DND-41 (cell line): ENCODE results near the gene NLRX1.
"Not testable (repeated sequence)": the region's sequence is repeated elsewhere in the genome, so short reads cannot be mapped to it uniquely, and the experiment has no call there.

Source experiments
- ATAC-seq: fragments of 200-7000 bp; cut with Tn5 transposase; 3 replicates; pipeline ENCODE4 v1.9.1; 2021; ENCODE audit warnings: low read depth; ENCODE audit not compliant: insufficient read depth
- DNase-seq: peaks from one replicate; pipeline ENCODE4 v3.0.0-alpha.2; 2020
- H2AFZ ChIP-seq: 2 replicates; pipeline ENCODE4 v1.6.0; 2012; ENCODE audit warnings: low read depth, low read length
- H3K27ac ChIP-seq: 2 replicates; pipeline ENCODE4 v1.5.1; 2012; ENCODE audit warnings: low read length, inconsistent platforms
- H3K27me3 ChIP-seq: fragments of 200-600 bp; sonication (generic); 2 replicates; pipeline ENCODE4 v1.6.0; 2012; ENCODE audit warnings: low read length, mild to moderate bottlenecking, inconsistent platforms; ENCODE audit not compliant: insufficient read depth, poor library complexity
- H3K36me3 ChIP-seq: 2 replicates; pipeline ENCODE4 v1.5.1; 2012; ENCODE audit warnings: low read length, inconsistent platforms; ENCODE audit not compliant: insufficient read depth
- H3K4me1 ChIP-seq: 2 replicates; pipeline ENCODE4 v1.5.1; 2012; ENCODE audit warnings: mild to moderate bottlenecking, low read length; ENCODE audit not compliant: insufficient read depth
- H3K4me2 ChIP-seq: 2 replicates; pipeline ENCODE4 v1.6.0; 2012; ENCODE audit warnings: mild to moderate bottlenecking, moderate library complexity, low read length, inconsistent platforms; ENCODE audit not compliant: insufficient read depth
- H3K4me3 ChIP-seq, 2 experiments: fragments of 200-600 bp in 1 of 2; shearing (Covaris generic) in 1 of 2; 2 replicates each; pipeline ENCODE4 v1.5.1; 2012 to 2016; ENCODE audit warnings: inconsistent platforms in 2 of 2, low read length in 2 of 2, mild to moderate bottlenecking in 2 of 2, low read depth in 1 of 2, moderate library complexity in 1 of 2
- H3K79me2 ChIP-seq: 2 replicates; pipeline ENCODE4 v1.6.0; 2012; ENCODE audit warnings: low read length, inconsistent platforms; ENCODE audit not compliant: insufficient read depth
- H3K9ac ChIP-seq: 2 replicates; pipeline ENCODE4 v1.6.0; 2012; ENCODE audit warnings: low read depth, mild to moderate bottlenecking, inconsistent platforms, low read length, moderate library complexity
- H3K9me3 ChIP-seq: 2 replicates; pipeline ENCODE4 v1.5.1; 2012; ENCODE audit warnings: low read length, moderate library complexity, mild to moderate bottlenecking, inconsistent platforms; ENCODE audit not compliant: insufficient read depth, severe bottlenecking
- H4K20me1 ChIP-seq: 2 replicates; pipeline ENCODE4 v1.6.0; 2012; ENCODE audit warnings: low read length; ENCODE audit not compliant: insufficient read depth
- EZH2 ChIP-seq: IDR thresholded peaks from 3 replicates; pipeline ENCODE4 v1.6.1; 2012; ENCODE audit warnings: borderline replicate concordance, low read depth, mild to moderate bottlenecking, moderate library complexity, low read length, inconsistent platforms; ENCODE audit not compliant: severe bottlenecking
- TF ChIP-seq, protein P1 (sequence below): IDR thresholded peaks from 2 replicates; pipeline ENCODE4 v1.5.1; 2012; ENCODE audit warnings: borderline replicate concordance, low read length, moderate library complexity, mild to moderate bottlenecking; ENCODE audit not compliant: poor library complexity, severe bottlenecking; ENCODE audit errors: extremely low read depth

NLRX1 gene

DNA sequence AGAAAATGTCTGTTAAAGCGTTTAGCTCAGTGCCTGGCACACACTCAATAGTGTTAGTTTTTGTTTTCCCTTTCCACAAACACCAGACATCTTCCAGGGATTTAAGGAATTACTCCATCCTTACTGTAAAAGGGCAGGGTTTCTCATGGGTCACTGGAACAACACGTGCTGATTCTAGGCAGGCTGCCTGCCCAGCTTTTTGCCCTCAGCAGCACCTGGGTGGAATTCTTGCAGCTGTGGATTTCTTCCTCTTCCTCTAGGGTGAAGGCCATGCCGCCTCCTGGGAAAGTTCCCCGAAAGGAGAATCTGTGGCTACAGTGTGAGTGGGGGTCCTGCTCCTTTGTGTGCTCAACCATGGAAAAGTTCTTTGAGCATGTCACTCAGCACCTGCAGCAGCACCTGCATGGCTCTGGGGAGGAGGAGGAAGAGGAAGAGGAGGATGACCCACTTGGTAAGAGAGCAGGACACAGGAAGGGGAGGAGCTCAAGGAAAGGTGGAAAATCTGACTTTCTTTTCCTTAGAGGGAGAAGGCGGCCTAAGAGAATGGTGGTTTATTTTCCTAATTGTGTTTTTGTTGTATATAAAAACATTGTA is 41.8 kb upstream of the NLRX1 start:
- no peak for ATAC-seq
- no peak overlapping the region for H3K4me2 ChIP-seq
- H4K20me1 ChIP-seq, result peaks cover 7% of the 10 kb centered on the region; the same call in 1 of the 2 replicates
- no peak overlapping the region for H3K4me3 ChIP-seq
- DNase-seq, result no peak
- H2AFZ ChIP-seq, result no peak overlapping the region
- no peaks in the 10 kb centered on the region for H3K9me3 ChIP-seq
- peaks cover 39% of the 10 kb centered on the region for H3K36me3 ChIP-seq
- peaks cover 23% of the 10 kb centered on the region for H3K79me2 ChIP-seq
- H3K27ac ChIP-seq, result no peak overlapping the region
- H3K27me3 ChIP-seq, result no peaks in the 10 kb centered on the region
- H3K4me1 ChIP-seq, result peaks cover 13% of the 10 kb centered on the region
- no peak overlapping the region for H3K9ac ChIP-seq
- TF ChIP-seq, protein P1, sequence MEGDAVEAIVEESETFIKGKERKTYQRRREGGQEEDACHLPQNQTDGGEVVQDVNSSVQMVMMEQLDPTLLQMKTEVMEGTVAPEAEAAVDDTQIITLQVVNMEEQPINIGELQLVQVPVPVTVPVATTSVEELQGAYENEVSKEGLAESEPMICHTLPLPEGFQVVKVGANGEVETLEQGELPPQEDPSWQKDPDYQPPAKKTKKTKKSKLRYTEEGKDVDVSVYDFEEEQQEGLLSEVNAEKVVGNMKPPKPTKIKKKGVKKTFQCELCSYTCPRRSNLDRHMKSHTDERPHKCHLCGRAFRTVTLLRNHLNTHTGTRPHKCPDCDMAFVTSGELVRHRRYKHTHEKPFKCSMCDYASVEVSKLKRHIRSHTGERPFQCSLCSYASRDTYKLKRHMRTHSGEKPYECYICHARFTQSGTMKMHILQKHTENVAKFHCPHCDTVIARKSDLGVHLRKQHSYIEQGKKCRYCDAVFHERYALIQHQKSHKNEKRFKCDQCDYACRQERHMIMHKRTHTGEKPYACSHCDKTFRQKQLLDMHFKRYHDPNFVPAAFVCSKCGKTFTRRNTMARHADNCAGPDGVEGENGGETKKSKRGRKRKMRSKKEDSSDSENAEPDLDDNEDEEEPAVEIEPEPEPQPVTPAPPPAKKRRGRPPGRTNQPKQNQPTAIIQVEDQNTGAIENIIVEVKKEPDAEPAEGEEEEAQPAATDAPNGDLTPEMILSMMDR, result no peak
- TF ChIP-seq EZH2, result no peak

DNA sequence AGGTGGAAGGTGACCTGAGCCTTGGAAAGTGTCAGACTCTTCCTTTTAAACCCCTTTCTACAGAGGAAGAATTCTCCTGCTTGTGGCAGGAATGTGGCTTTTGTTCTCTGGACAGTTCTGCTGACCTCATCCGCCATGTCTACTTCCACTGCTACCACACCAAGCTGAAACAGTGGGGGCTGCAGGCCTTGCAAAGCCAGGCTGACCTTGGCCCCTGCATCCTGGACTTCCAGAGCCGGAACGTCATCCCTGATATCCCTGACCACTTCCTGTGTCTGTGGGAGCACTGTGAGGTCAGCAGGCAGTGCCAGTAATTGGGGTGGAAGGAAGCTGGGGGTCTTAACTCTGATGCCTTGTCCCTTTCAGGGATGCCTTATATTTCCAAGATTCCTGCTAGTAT is 37.9 kb upstream of the NLRX1 start:
- no peaks in the 10 kb centered on the region for H3K4me1 ChIP-seq
- H3K9ac ChIP-seq, result no peak overlapping the region
- TF ChIP-seq EZH2, result no peak
- TF ChIP-seq, protein P1, result no peak
- no peak overlapping the region for H2AFZ ChIP-seq
- DNase-seq (no peak), ATAC-seq (no peak)
- no peaks in the 10 kb centered on the region for H3K9me3 ChIP-seq
- H3K4me3 ChIP-seq, result no peak overlapping the region
- no peaks in the 10 kb centered on the region for H3K27me3 ChIP-seq
- H4K20me1 ChIP-seq, result no peaks in the 10 kb centered on the region
- peaks cover 57% of the 10 kb centered on the region for H3K36me3 ChIP-seq
- H3K4me2 ChIP-seq, result no peak overlapping the region
- H3K27ac ChIP-seq, result no peak overlapping the region
- H3K79me2 ChIP-seq, result no peaks in the 10 kb centered on the region

- Histone ChIP-seq H3K79me2 (no peaks in the 10 kb centered on the region), H3K9ac (no peak overlapping the region), H3K4me1 (no peaks in the 10 kb centered on the region), H3K9me3 (no peaks in the 10 kb centered on the region), H3K27me3 (peaks cover 5% of the 10 kb centered on the region), H4K20me1 (no peaks in the 10 kb centered on the region), H3K36me3 (peaks cover 48% of the 10 kb centered on the region), H3K27ac (no peak overlapping the region), H2AFZ (no peak overlapping the region), H3K4me3 (no peak overlapping the region), H3K4me2 (no peak overlapping the region)
- TF ChIP-seq EZH2, result no peak
- TF ChIP-seq, protein P1, result peak; percentile 64
- ATAC-seq (peak; percentile 52; the same call in 1 of the 3 replicates), DNase-seq (no peak)
Observed at GRCh38 chr11:119134389-119134978, 34.0 kb upstream of the NLRX1 start.

DNA sequence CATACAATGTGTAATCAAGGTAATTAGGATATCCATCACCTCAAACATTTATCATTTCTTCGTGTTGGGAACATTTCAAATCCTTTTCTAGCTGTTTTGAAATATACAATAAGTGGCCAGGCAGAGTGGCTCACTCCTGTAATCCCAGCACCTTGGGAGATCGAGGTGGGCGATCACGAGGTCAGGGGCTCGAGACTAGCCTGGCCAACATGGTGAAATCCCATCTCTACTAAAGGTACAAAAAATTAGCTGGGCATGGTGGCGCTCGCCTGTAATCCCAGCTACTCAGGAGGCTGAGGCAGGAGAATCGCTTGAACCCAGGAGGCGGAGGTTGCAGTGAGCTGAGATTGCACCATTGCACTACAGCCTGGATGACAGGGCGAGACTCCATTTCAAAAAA is 29.2 kb upstream of the NLRX1 start:
- H3K36me3 ChIP-seq, H3K9me3 ChIP-seq, H3K4me2 ChIP-seq, H2AFZ ChIP-seq, ATAC-seq, H3K4me1 ChIP-seq, H3K9ac ChIP-seq, H4K20me1 ChIP-seq, H3K79me2 ChIP-seq, H3K27ac ChIP-seq, DNase-seq, H3K4me3 ChIP-seq: not testable (repeated sequence)
- H3K27me3 ChIP-seq, result peaks cover 11% of the 10 kb centered on the region
